Measurements from ENCODE around the gene LYPLA2. TPM values are rescaled to one million over a fixed set of nuclear protein-coding genes. Genes with fewer than 3 reads are reported as not detected.

LYPLA2 gene
- total RNA-seq, 1 donor from 2014 or later: 75.5 TPM

DNA sequence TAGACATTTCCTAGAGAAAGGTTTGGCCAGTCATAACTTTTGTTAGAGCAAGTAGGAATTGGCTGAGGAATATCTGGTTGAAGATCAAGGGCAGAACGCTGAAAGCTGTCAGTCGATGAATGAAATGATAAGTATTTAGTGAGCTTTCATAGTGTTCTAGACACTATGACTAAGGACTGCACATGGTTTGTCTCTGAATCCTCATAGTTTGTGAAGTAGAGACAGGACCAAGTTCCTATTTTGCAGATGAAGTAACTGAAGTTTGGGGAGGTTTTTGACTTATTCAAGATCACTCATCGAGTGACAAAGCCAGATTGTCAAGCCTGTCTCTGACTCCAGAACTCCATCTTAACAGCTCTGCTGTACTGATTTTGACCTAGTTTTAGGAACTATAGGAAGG lies 42.9 kb upstream of the LYPLA2 start:
- no peak for DNase-seq (ENCODE audit: low spot score in 2 of 2, unreplicated experiment in 2 of 2)
- Mint-ChIP-seq H3K36me3 (peaks cover 12% of the 10 kb centered on the region), H3K9me3 (no peaks in the 10 kb centered on the region), H3K4me3 (no peak overlapping the region), H3K4me1 (peaks cover 19% of the 10 kb centered on the region), H3K27me3 (ENCODE audit: low read depth) (no peaks in the 10 kb centered on the region), H3K27ac (no peak overlapping the region)
- TF ChIP-seq CTCF (IDR thresholded peaks at IDR 0.05; ENCODE audit: unreplicated experiment): no peak

DNA sequence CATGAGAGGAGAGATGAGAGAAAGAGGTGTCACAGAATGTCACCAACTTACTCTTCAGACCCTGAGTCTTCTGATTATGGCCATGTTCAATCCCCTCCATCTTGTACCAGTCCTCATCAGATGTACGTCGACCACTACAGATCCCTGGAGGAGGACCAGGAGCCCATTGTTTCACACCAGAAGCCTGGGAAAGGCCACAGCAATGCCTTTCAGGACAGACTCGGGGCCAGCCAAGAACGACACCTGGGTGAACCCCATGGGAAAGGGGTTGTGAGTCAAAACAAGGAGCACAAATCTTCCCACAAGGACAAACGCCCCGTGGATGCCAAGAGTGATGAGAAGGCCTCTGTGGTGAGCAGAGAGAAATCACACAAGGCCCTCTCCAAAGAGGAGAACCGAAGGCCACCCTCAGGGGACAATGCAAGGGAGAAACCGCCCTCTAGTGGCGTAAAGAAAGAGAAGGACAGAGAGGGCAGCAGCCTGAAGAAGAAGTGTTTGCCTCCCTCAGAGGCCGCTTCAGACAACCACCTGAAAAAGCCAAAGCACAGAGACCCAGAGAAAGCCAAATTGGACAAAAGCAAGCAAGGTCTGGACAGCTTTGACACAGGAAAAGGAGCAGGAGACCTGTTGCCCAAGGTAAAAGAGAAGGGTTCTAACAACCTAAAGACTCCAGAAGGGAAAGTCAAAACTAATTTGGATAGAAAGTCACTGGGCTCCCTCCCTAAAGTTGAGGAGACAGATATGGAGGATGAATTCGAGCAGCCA lies 39.7 kb upstream of the LYPLA2 start:
- Mint-ChIP-seq H3K4me1 (peaks cover 4% of the 10 kb centered on the region), H3K4me3 (no peak overlapping the region), H3K27me3 (ENCODE audit: low read depth) (no peaks in the 10 kb centered on the region), H3K27ac (no peak overlapping the region), H3K9me3 (no peaks in the 10 kb centered on the region), H3K36me3 (peaks cover 42% of the 10 kb centered on the region)
- peak; percentile 40 for TF ChIP-seq CTCF (IDR thresholded peaks at IDR 0.05; ENCODE audit: unreplicated experiment)
- no peak for DNase-seq (ENCODE audit: low spot score in 2 of 2, unreplicated experiment in 2 of 2)

DNA sequence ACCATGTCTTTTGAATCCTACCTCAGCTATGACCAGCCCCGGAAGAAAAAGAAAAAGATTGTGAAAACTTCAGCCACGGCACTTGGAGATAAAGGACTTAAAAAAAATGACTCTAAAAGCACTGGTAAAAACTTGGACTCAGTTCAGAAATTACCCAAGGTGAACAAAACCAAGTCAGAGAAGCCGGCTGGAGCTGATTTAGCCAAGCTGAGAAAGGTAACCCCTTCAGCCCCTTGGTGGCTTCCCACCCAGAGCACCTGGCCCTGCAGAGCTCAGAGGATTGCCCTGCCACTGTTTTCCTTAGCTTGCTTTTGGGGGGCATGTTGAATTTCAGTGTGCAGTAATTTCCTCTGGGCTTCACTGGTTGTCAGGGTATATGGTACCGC lies 39.1 kb upstream of the LYPLA2 start:
- TF ChIP-seq CTCF (IDR thresholded peaks at IDR 0.05; ENCODE audit: unreplicated experiment): no peak
- DNase-seq (ENCODE audit: low spot score in 2 of 2, unreplicated experiment in 2 of 2): no peak
- H3K27ac Mint-ChIP-seq: no peak overlapping the region
- H3K9me3 Mint-ChIP-seq: no peaks in the 10 kb centered on the region
- H3K4me1 Mint-ChIP-seq: peaks cover 2% of the 10 kb centered on the region
- H3K36me3 Mint-ChIP-seq: peaks cover 42% of the 10 kb centered on the region
- no peak overlapping the region for H3K4me3 Mint-ChIP-seq
- H3K27me3 Mint-ChIP-seq (ENCODE audit: low read depth): no peaks in the 10 kb centered on the region

GRCh38 chr1:23752909-23753308 lies 38.0 kb upstream of the LYPLA2 start:
- no peak for DNase-seq (ENCODE audit: low spot score in 2 of 2, unreplicated experiment in 2 of 2)
- H3K4me3 Mint-ChIP-seq: no peak overlapping the region
- no peaks in the 10 kb centered on the region for H3K27me3 Mint-ChIP-seq (ENCODE audit: low read depth)
- peaks cover 45% of the 10 kb centered on the region for H3K36me3 Mint-ChIP-seq
- H3K4me1 Mint-ChIP-seq: no peaks in the 10 kb centered on the region
- no peak overlapping the region for H3K27ac Mint-ChIP-seq
- no peak for TF ChIP-seq CTCF (IDR thresholded peaks at IDR 0.05; ENCODE audit: unreplicated experiment)
- no peaks in the 10 kb centered on the region for H3K9me3 Mint-ChIP-seq

DNA sequence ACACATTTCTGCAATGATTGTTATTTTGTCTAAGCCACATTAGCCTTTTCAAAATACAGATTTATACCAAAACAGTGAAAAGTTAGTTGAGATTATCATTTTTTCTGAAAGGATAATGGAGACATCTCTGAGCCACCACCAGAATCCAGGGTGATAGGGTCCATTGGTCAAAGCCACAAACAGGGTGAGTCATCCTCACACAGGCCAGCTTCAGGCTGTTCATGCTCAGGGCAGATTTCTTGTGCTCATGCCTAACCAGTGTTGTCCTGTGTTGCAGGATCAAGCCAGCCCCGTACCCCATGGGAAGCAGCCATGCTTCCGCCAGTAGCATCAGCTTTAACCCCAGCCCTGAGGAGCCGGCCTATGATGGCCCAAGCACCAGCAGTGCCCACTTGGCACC lies 34.3 kb upstream of the LYPLA2 start:
- Mint-ChIP-seq H3K4me3 (no peak overlapping the region), H3K9me3 (no peaks in the 10 kb centered on the region), H3K4me1 (no peaks in the 10 kb centered on the region), H3K36me3 (peaks cover 41% of the 10 kb centered on the region), H3K27ac (no peak overlapping the region), H3K27me3 (ENCODE audit: low read depth) (no peaks in the 10 kb centered on the region)
- TF ChIP-seq CTCF (IDR thresholded peaks at IDR 0.05; ENCODE audit: unreplicated experiment): no peak
- no peak for DNase-seq (ENCODE audit: low spot score in 2 of 2, unreplicated experiment in 2 of 2)
